Lung (tissue), 12 donors: ENCODE measurements around the gene CCDC92. TPM values are rescaled to one million over a fixed set of nuclear protein-coding genes. Genes with fewer than 3 reads are reported as not detected.

Experiments
- ATAC-seq: fragments of 200-7000 bp; cut with Tn5 transposase; one replicate; pipeline ENCODE4 v1.9.1; 2020; ENCODE audit warnings: moderate number of reproducible peaks; ENCODE audit not compliant: insufficient read depth, low FRiP score
- DNase-seq, 3 donors: peaks; one replicate each; pipeline ENCODE4 v3.0.0-alpha.2; 2013 to 2017
- H3K27ac ChIP-seq, 2 donors: one replicate each; pipeline ENCODE4 v1.5.1; 2013; ENCODE audit warnings: mild to moderate bottlenecking in 2 of 2, moderate library complexity in 2 of 2, control low read depth in 1 of 2, inconsistent platforms in 1 of 2, low read depth in 1 of 2, low read length in 1 of 2
- H3K27me3 ChIP-seq, 3 donors: one replicate each; pipeline ENCODE4 v1.5.1; 2013; ENCODE audit warnings: low read length in 2 of 3; ENCODE audit not compliant: control insufficient read depth in 3 of 3, insufficient read depth in 3 of 3
- H3K36me3 ChIP-seq, 4 donors: one replicate each; pipeline ENCODE4 v1.5.1; 2013; ENCODE audit warnings: low read length in 4 of 4, mild to moderate bottlenecking in 1 of 4, moderate library complexity in 1 of 4; ENCODE audit not compliant: control insufficient read depth in 4 of 4, insufficient read depth in 4 of 4
- H3K4me1 ChIP-seq, 5 donors: one replicate each; pipeline ENCODE4 v1.5.1; 2013; ENCODE audit warnings: low read length in 5 of 5, mild to moderate bottlenecking in 2 of 5, moderate library complexity in 1 of 5; ENCODE audit not compliant: control insufficient read depth in 5 of 5, insufficient read depth in 5 of 5
- H3K4me3 ChIP-seq: one replicate; pipeline ENCODE4 v1.5.1; 2013; ENCODE audit warnings: mild to moderate bottlenecking, control low read depth, moderate library complexity
- H3K9ac ChIP-seq, 2 donors: one replicate each; pipeline ENCODE4 v1.5.1; 2013; ENCODE audit warnings: low read length in 2 of 2, control low read depth in 1 of 2; ENCODE audit not compliant: insufficient read depth in 1 of 2
- H3K9me3 ChIP-seq, 4 donors: one replicate each; pipeline ENCODE4 v1.5.1; 2013; ENCODE audit warnings: low read length in 3 of 4, mild to moderate bottlenecking in 1 of 4, moderate library complexity in 1 of 4; ENCODE audit not compliant: control insufficient read depth in 4 of 4, insufficient read depth in 3 of 4
- WGBS, 2 donors: extraction: QIAGEN DNeasy Blood & Tissue Kit; methylation state at CpG; one replicate each; pipeline ENCODE4 v1.1.7; 2013; 5-methylcytosine and 5-hydroxymethylcytosine counted together
- polyA plus RNA-seq, 2 donors: library from polyadenylated mRNA; stranded (reverse); fragments of 200-250 nt; gene quantifications; one replicate each; pipeline ENCODE4 v1.2.1, GENCODE V29; 2013
- total RNA-seq, 2 donors: library from RNA; depleted of rRNA in 1 of 2; stranded (reverse); fragments of >200 nt in 1 of 2; gene quantifications; one replicate each; pipeline ENCODE4 v1.2.1, GENCODE V29; 2014 to 2021
- TF ChIP-seq, protein P1 (sequence below): IDR thresholded peaks from 2 replicates; pipeline ENCODE4 v1.5.1; 2012; ENCODE audit warnings: mild to moderate bottlenecking; ENCODE audit errors: control extremely low read depth, extremely low read depth
- donor health status: control.
- donor health status: control.
- donor health status: Bipolar disorder and iron deficiency.
- donor health status: healthy.
- donor health status: DM: yes; HTN: yes; CAD: no.

The CCDC92 gene
- total and polyA plus RNA-seq, 4 donors: 17.7 to 55.5 (median 34.8) TPM

DNA sequence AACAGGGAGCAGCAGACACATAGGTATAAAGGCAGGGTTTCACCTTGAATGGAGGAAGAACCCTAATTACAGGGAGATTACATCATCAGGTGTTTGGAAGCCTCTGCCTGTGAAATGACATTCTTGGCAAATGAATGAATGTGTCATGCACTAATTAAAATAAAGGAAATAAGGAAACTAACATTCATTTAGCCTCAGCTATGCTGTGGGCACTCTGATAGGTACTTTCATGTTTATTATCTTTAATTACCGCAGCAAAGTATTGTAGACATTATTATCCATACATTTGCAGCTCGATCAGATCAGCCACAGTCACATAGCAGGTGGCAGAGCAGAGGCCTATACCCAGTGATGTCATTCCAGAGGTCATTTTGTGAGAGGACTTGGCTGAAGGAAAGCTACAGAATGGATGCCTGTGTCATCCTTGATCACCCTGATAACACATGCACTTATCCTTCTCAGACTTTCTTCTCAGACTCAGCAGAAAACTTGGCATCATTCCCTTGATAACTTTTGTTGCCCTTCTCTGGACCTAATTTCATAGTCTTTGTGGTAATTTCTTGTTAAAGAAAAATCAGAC is 18.8 kb upstream of the CCDC92 start:
- DNase-seq: no peak
- Histone ChIP-seq H3K27me3 (no peaks in the 10 kb centered on the region), H3K36me3 (peaks cover 4 to 34% (median 20%) of the 10 kb centered on the region in 4 donors), H3K9ac (no peak overlapping the region), H3K4me3 (no peak overlapping the region), H3K9me3 (no peaks in the 10 kb centered on the region), H3K4me1 (peaks cover 3 to 44% (median 19%) of the 10 kb centered on the region in 5 donors), H3K27ac (no peak overlapping the region)
- WGBS, 2 donors: 83 to 91% methylated on average over 2 of the region's 2 CpGs
- TF ChIP-seq, protein P1, sequence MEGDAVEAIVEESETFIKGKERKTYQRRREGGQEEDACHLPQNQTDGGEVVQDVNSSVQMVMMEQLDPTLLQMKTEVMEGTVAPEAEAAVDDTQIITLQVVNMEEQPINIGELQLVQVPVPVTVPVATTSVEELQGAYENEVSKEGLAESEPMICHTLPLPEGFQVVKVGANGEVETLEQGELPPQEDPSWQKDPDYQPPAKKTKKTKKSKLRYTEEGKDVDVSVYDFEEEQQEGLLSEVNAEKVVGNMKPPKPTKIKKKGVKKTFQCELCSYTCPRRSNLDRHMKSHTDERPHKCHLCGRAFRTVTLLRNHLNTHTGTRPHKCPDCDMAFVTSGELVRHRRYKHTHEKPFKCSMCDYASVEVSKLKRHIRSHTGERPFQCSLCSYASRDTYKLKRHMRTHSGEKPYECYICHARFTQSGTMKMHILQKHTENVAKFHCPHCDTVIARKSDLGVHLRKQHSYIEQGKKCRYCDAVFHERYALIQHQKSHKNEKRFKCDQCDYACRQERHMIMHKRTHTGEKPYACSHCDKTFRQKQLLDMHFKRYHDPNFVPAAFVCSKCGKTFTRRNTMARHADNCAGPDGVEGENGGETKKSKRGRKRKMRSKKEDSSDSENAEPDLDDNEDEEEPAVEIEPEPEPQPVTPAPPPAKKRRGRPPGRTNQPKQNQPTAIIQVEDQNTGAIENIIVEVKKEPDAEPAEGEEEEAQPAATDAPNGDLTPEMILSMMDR: no peak
- no peak for ATAC-seq

DNA sequence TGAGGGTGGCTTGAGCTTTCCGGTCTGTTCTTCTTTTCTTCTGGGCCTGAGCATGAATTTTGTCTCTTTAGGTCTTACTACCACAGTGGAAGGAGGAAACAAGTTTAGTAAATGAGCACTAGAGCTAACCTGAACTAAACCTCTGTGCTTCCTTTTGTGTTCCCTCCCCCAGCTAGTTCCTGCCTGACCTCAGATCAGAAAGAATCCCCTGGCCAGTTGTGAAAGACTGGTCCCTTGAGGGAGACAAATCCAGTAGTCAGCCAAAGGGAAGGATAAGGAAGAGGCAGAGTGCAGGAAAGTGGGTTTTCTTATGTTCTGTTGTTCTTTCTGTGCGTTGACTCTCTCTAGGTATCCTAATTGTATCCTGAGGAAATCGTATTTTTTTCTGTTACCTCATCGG is 17.9 kb upstream of the CCDC92 start:
- peaks cover 9 to 47% (median 23%) of the 10 kb centered on the region in 5 donors for H3K4me1 ChIP-seq
- peaks cover 4 to 34% (median 20%) of the 10 kb centered on the region in 4 donors for H3K36me3 ChIP-seq
- ATAC-seq: no peak
- no peaks in the 10 kb centered on the region for H3K27me3 ChIP-seq
- H3K4me3 ChIP-seq: no peak overlapping the region
- H3K9ac ChIP-seq: no peak overlapping the region
- H3K9me3 ChIP-seq: no peaks in the 10 kb centered on the region
- peak overlapping the region in 1 of 2 donors; percentile 80 for H3K27ac ChIP-seq
- 67 to 71% methylated on average over 4 of the region's 4 CpGs for WGBS, 2 donors
- DNase-seq: no peak
- TF ChIP-seq, protein P1: no peak

DNA sequence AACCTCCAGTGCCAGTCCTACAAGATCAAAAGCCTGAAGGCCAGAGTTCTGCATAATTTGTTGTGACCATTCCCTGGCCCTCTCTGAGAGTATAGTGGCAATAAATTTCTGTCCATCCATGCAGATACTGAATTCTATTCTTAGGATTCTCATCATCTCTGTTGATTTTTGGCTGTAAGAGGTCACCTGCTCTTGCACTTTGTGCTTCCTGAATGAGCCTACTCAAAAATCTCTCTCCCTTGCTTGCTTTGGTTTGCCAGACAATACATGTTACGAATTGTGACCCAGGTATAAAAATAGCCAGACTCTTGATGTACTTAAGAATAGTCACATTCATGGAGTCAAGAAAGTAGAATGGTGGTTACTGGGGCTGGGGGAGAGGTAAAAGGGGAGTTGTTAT is 17.1 kb upstream of the CCDC92 start:
- H3K4me3 ChIP-seq: no peak overlapping the region
- H3K9ac ChIP-seq: no peak overlapping the region
- DNase-seq: no peak
- no peaks in the 10 kb centered on the region for H3K27me3 ChIP-seq
- no peaks in the 10 kb centered on the region for H3K9me3 ChIP-seq
- WGBS, 2 donors: 74 to 93% methylated on average over 1 of the region's 1 CpG
- H3K4me1 ChIP-seq: peaks cover 10 to 42% (median 21%) of the 10 kb centered on the region in 5 donors
- peak overlapping the region in 1 of 2 donors; percentile 26 for H3K27ac ChIP-seq
- ATAC-seq: no peak
- TF ChIP-seq, protein P1: no peak
- H3K36me3 ChIP-seq: peaks cover 4 to 34% (median 20%) of the 10 kb centered on the region in 4 donors

DNA sequence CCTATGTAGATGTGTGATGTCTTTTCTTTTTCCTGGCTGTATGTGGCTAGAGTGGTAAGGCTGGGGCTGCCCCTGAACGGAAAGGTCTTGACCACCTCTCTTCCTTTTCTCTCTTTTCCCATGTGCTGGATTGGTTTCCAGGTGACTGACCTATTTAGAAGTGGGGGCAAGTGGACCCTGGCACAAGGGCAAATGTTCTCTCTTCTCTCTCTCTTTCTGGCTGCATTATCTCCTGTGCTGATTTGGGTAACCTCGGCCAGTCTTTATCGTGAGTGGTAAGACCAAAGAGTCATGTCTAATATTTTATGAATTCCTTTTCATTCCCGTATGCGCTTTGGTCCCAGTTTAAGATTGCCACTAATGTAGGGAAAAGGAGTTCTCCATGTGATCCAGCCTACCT is 16.5 kb upstream of the CCDC92 start:
- H3K27me3 ChIP-seq: no peaks in the 10 kb centered on the region
- ATAC-seq (no peak), DNase-seq (no peak)
- H3K9ac ChIP-seq: no peak overlapping the region
- no peak overlapping the region for H3K4me3 ChIP-seq
- WGBS, 2 donors: 94 to 98% methylated on average over 5 of the region's 5 CpGs
- H3K27ac ChIP-seq: peak overlapping the region in 1 of 2 donors; percentile 26
- H3K4me1 ChIP-seq: peaks cover 10 to 44% (median 18%) of the 10 kb centered on the region in 5 donors
- TF ChIP-seq, protein P1: no peak
- no peaks in the 10 kb centered on the region for H3K9me3 ChIP-seq
- H3K36me3 ChIP-seq: peaks cover 4 to 34% (median 20%) of the 10 kb centered on the region in 4 donors
